Fibroblast of lung (primary cell): ENCODE results near the gene PDE4D. TPM values are rescaled to one million over a fixed set of nuclear protein-coding genes. Genes with fewer than 3 reads are reported as not detected.

Experiments used
- DNase-seq, 2 donors: peaks; one replicate each; pipeline versions ENCODE4 v3.0.0 to v3.0.0-alpha.2; 2010; ENCODE audit warnings: low read depth in 2 of 2
- H2AFZ ChIP-seq: 2 replicates; pipeline ENCODE4 v1.5.1; 2012; ENCODE audit warnings: low read length, control low read depth, inconsistent platforms
- H3K27ac ChIP-seq: 2 replicates; pipeline ENCODE4 v1.5.1; 2011; ENCODE audit warnings: low read length, control low read depth; ENCODE audit not compliant: insufficient read depth
- H3K27me3 ChIP-seq: 2 replicates; pipeline ENCODE4 v1.5.1; 2011; ENCODE audit warnings: mild to moderate bottlenecking, low read length; ENCODE audit not compliant: control insufficient read depth, insufficient read depth
- H3K36me3 ChIP-seq: 2 replicates; pipeline ENCODE4 v1.5.1; 2011; ENCODE audit warnings: low read length; ENCODE audit not compliant: control insufficient read depth, insufficient read depth
- H3K4me1 ChIP-seq: 2 replicates; pipeline ENCODE4 v1.5.1; 2011; ENCODE audit warnings: low read length; ENCODE audit not compliant: control insufficient read depth, insufficient read depth; ENCODE audit errors: extremely low read depth
- H3K4me2 ChIP-seq: 2 replicates; pipeline ENCODE4 v1.5.1; 2011; ENCODE audit warnings: low read length, control low read depth; ENCODE audit not compliant: insufficient read depth; ENCODE audit errors: extremely low read depth
- H3K4me3 ChIP-seq, 4 experiments: fragments of 200-600 bp in 1 of 4; sonication (generic) in 1 of 4; replicated peaks in 1 of 4; 2 replicates each; pipeline ENCODE4 v1.5.1; 2011 to 2016; ENCODE audit warnings: low read length in 4 of 4, low read depth in 3 of 4, mild to moderate bottlenecking in 3 of 4, control low read depth in 2 of 4, inconsistent platforms in 1 of 4, mixed read lengths in 1 of 4; ENCODE audit not compliant: insufficient read depth in 1 of 4; ENCODE audit errors: control extremely low read depth in 1 of 4
- H3K79me2 ChIP-seq: 2 replicates; pipeline ENCODE4 v1.5.1; 2012; ENCODE audit warnings: mild to moderate bottlenecking, low read length, inconsistent platforms; ENCODE audit not compliant: control insufficient read depth, insufficient read depth
- H3K9ac ChIP-seq: 2 replicates; pipeline ENCODE4 v1.5.1; 2011; ENCODE audit warnings: mild to moderate bottlenecking, low read length, control low read depth; ENCODE audit not compliant: insufficient read depth
- H3K9me3 ChIP-seq: 2 replicates; pipeline ENCODE4 v1.5.1; 2012; ENCODE audit warnings: low read depth, low read length; ENCODE audit not compliant: control insufficient read depth, insufficient read depth
- H4K20me1 ChIP-seq: 2 replicates; pipeline ENCODE4 v1.5.1; 2011; ENCODE audit warnings: low read length; ENCODE audit not compliant: control insufficient read depth, insufficient read depth; ENCODE audit errors: extremely low read depth
- EZH2 ChIP-seq: IDR thresholded peaks from 2 replicates; pipeline ENCODE4 v1.5.1; 2012; ENCODE audit warnings: low read length, control low read depth, mild to moderate bottlenecking; ENCODE audit errors: missing control alignments
- polyA plus RNA-seq, 2 donors: library from polyadenylated mRNA; depleted of rRNA in 1 of 2; stranded (reverse) in 1 of 2; unstranded in 1 of 2; fragments of >200 nt; gene quantifications; 2 replicates each; pipeline ENCODE4 v1.2.1, GENCODE V29; 2011 to 2012; ENCODE audit warnings: missing spikeins in 1 of 2
- total RNA-seq: library from RNA; depleted of rRNA; stranded (reverse); fragments of >200 nt; gene quantifications from 2 replicates; pipeline ENCODE4 v1.2.1, GENCODE V29; 2014
- TF ChIP-seq, protein P1 (sequence below), 2 donors: IDR thresholded peaks in 1 of 2; conservative IDR thresholded peaks in 1 of 2; 1 replicate in 1 of 2; 2 replicates in 1 of 2; pipeline ENCODE4 v1.5.1; 2011 to 2012; ENCODE audit warnings: low read length in 2 of 2, control low read depth in 1 of 2, inconsistent platforms in 1 of 2, low read depth in 1 of 2, mild to moderate bottlenecking in 1 of 2

Gene PDE4D
- total and polyA plus RNA-seq, 2 donors (not counting 1 experiment from before 2014, with no cell fraction given) = 2.1 to 8.3 TPM

DNA sequence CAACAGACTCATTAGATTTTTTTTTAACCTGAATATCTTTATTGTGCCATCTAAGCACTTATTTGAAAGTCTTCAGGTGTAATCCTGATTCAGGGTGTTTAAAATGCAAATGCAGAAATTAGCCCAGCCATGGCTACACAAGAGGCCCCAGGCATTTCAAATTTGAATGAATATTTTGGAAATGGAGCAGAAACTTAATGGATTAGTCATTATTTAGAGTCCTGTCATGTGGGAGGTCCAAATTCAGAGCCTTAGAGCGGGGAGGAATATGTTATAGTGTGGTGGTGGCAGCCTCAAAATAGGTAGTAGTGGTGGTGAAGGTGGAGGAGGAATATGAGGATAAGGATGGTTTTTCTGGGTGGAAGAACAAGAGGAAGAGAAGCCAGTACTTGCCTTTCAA is 743.7 kb downstream of the PDE4D start:
- no peaks in the 10 kb centered on the region for H4K20me1 ChIP-seq
- no peaks in the 10 kb centered on the region for H3K36me3 ChIP-seq
- no peak overlapping the region for H3K27ac ChIP-seq
- no peak overlapping the region for H2AFZ ChIP-seq
- no peak overlapping the region for H3K9ac ChIP-seq
- H3K4me2 ChIP-seq = no peak overlapping the region
- no peaks in the 10 kb centered on the region for H3K79me2 ChIP-seq
- no peak for DNase-seq
- no peaks in the 10 kb centered on the region for H3K27me3 ChIP-seq
- H3K4me1 ChIP-seq = no peaks in the 10 kb centered on the region
- no peak overlapping the region for H3K4me3 ChIP-seq
- no peak for TF ChIP-seq EZH2
- TF ChIP-seq, protein P1, sequence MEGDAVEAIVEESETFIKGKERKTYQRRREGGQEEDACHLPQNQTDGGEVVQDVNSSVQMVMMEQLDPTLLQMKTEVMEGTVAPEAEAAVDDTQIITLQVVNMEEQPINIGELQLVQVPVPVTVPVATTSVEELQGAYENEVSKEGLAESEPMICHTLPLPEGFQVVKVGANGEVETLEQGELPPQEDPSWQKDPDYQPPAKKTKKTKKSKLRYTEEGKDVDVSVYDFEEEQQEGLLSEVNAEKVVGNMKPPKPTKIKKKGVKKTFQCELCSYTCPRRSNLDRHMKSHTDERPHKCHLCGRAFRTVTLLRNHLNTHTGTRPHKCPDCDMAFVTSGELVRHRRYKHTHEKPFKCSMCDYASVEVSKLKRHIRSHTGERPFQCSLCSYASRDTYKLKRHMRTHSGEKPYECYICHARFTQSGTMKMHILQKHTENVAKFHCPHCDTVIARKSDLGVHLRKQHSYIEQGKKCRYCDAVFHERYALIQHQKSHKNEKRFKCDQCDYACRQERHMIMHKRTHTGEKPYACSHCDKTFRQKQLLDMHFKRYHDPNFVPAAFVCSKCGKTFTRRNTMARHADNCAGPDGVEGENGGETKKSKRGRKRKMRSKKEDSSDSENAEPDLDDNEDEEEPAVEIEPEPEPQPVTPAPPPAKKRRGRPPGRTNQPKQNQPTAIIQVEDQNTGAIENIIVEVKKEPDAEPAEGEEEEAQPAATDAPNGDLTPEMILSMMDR (conservative IDR thresholded peaks at IDR 0.05 in 1 of 2, IDR thresholded peaks at IDR 0.05 in 1 of 2; ENCODE audit: low read depth in 1 of 2, low read length in 2 of 2) = no peak
- H3K9me3 ChIP-seq = no peaks in the 10 kb centered on the region

DNA sequence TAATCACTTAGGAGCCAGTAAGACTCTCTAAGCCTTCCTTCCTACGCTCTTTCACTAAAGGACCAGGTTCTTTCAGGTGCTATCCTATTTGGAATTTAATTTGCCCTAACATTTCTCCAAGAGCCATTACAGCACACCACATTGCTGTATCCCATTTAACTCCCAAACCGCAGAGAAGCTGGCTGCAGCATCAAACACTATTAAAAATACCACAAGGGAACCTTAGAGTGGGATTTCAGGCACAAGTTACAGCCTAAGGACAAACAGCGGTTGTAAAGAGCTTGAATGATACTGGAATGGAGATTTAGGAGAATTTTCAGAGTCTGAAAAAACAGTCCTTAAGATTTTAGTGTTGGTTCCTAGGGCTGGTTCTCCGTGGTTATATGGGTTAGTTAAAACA is 744.3 kb downstream of the PDE4D start:
- Histone ChIP-seq H4K20me1 (no peaks in the 10 kb centered on the region), H3K4me1 (no peaks in the 10 kb centered on the region), H3K9me3 (no peaks in the 10 kb centered on the region), H3K36me3 (no peaks in the 10 kb centered on the region), H3K4me3 (no peak overlapping the region), H3K4me2 (no peak overlapping the region), H2AFZ (no peak overlapping the region), H3K79me2 (no peaks in the 10 kb centered on the region), H3K27me3 (no peaks in the 10 kb centered on the region), H3K27ac (no peak overlapping the region), H3K9ac (no peak overlapping the region)
- TF ChIP-seq, protein P1 (conservative IDR thresholded peaks at IDR 0.05 in 1 of 2, IDR thresholded peaks at IDR 0.05 in 1 of 2; ENCODE audit: low read depth in 1 of 2, low read length in 2 of 2) = no peak
- TF ChIP-seq EZH2 = no peak
- no peak for DNase-seq

DNA sequence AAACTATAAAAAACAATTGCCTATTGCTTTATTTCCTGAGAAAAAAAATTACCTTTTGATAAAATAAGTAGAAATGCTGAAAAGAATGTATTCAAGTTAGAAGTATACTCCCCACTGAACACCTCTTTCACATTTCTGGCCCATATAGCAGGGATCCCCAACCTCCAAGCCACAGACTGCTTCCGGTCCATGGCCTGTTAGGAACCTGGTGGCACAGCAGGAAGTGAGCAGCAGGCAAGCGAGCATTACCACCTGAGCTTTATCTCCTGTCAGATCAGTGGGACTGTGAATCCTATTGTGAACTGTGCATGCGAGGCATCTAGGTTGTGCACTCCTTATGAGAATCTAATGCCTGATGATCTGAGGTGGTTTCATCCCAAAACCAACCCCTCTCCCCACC is 746.8 kb downstream of the PDE4D start:
- Histone ChIP-seq H3K4me2 (no peak overlapping the region), H3K9ac (no peak overlapping the region), H4K20me1 (no peaks in the 10 kb centered on the region), H3K36me3 (no peaks in the 10 kb centered on the region), H3K27ac (no peak overlapping the region), H3K4me1 (no peaks in the 10 kb centered on the region), H2AFZ (no peak overlapping the region), H3K27me3 (no peaks in the 10 kb centered on the region), H3K79me2 (no peaks in the 10 kb centered on the region), H3K9me3 (no peaks in the 10 kb centered on the region), H3K4me3 (no peak overlapping the region)
- no peak for DNase-seq
- no peak for TF ChIP-seq EZH2
- TF ChIP-seq, protein P1 (conservative IDR thresholded peaks at IDR 0.05 in 1 of 2, IDR thresholded peaks at IDR 0.05 in 1 of 2; ENCODE audit: low read depth in 1 of 2, low read length in 2 of 2) = no peak
